Right atrium auricular region (tissue), 2 donors: ENCODE data around the gene DLGAP1. TPM values are rescaled to one million over a fixed set of nuclear protein-coding genes. Genes with fewer than 3 reads are reported as not detected.

Experiments
- DNase-seq: peaks from one replicate; pipeline ENCODE4 v3.0.0-alpha.2; 2019; ENCODE audit warnings: low spot score
- H3K27ac ChIP-seq, 2 donors: fragments of 200-600 bp; sonication (generic); 1 replicate in 1 of 2; 2 replicates in 1 of 2; pipeline ENCODE4 v1.5.1; 2016 to 2019
- H3K27me3 ChIP-seq, 2 donors: fragments of 200-600 bp; sonication (generic); one replicate each; pipeline versions ENCODE4 v1.5.1 to v1.6.0; 2017 to 2019
- H3K36me3 ChIP-seq: fragments of 200-600 bp; sonication (generic); one replicate; pipeline ENCODE4 v1.5.1; 2016
- H3K4me1 ChIP-seq, 2 donors: fragments of 200-600 bp; sonication (generic); one replicate each; pipeline versions ENCODE4 v1.5.1 to v1.6.0; 2017 to 2019
- H3K4me3 ChIP-seq, 2 donors: fragments of 200-600 bp; sonication (generic); 1 replicate in 1 of 2; 2 replicates in 1 of 2; pipeline ENCODE4 v1.5.1; 2017 to 2019; ENCODE audit warnings: mild to moderate bottlenecking in 1 of 2, moderate library complexity in 1 of 2
- H3K9me3 ChIP-seq, 2 donors: fragments of 200-600 bp; sonication (generic); one replicate each; pipeline ENCODE4 v1.5.1; 2019
- total RNA-seq, 2 donors: library from RNA; depleted of rRNA; stranded (reverse); fragments of >200 nt; gene quantifications; one replicate each; pipeline ENCODE4 v1.1.0, GENCODE V29; 2016
- TF ChIP-seq, protein P1 (sequence below), 2 donors: fragments of 200-600 bp; sonication (generic); IDR thresholded peaks; one replicate each; pipeline ENCODE4 v1.5.1; 2019; ENCODE audit warnings: antibody characterized with exemption in 2 of 2

DLGAP1 gene
- total RNA-seq, 2 donors from 2014 or later, result 0.56 to 1.1 TPM

DNA sequence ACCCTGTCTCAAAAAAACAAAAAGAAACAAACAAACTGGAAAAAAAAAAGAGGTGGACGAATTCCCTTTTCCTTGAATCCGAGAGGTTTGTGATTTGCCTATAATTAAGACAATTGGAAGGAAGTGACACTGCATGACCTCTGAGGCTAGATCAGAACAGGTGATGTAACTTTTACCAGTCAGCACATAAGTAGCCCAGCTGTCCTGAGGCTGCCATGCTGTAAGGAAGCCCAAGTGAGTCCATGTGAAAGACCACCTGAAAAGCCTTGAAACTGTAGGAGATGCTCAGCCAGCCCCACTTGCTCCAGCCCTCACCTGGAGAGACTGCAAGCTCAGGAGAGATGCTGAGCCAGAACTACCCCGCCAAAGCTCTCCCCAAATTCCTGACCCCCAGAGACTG is 838.4 kb downstream of the DLGAP1 start:
- TF ChIP-seq, protein P1, sequence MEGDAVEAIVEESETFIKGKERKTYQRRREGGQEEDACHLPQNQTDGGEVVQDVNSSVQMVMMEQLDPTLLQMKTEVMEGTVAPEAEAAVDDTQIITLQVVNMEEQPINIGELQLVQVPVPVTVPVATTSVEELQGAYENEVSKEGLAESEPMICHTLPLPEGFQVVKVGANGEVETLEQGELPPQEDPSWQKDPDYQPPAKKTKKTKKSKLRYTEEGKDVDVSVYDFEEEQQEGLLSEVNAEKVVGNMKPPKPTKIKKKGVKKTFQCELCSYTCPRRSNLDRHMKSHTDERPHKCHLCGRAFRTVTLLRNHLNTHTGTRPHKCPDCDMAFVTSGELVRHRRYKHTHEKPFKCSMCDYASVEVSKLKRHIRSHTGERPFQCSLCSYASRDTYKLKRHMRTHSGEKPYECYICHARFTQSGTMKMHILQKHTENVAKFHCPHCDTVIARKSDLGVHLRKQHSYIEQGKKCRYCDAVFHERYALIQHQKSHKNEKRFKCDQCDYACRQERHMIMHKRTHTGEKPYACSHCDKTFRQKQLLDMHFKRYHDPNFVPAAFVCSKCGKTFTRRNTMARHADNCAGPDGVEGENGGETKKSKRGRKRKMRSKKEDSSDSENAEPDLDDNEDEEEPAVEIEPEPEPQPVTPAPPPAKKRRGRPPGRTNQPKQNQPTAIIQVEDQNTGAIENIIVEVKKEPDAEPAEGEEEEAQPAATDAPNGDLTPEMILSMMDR (IDR thresholded peaks at IDR 0.05), result no peak
- Histone ChIP-seq H3K27me3 (no peaks in the 10 kb centered on the region), H3K4me1 (no peaks in the 10 kb centered on the region), H3K4me3 (no peak overlapping the region), H3K27ac (no peak overlapping the region), H3K36me3 (no peaks in the 10 kb centered on the region), H3K9me3 (no peaks in the 10 kb centered on the region)
- DNase-seq, result no peak

DNA sequence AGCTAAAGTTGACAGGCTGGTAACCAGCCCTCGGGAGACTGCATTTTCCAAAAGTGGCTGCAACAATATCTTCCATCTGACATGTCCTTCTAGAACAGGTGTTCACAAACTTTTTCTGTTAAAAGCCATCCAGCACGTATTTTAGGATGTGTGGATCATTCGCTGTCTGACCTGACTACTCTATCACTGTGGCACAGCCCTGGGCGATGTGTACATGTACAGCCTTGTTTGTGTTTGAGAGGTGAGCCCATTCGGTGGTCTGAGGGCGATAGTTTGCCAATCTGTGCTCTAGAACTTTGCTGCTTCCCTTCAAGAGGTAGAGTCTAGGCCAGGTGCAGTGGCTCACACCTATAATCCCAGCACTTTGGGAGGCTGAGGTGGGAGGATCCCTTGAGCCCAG is 839.0 kb downstream of the DLGAP1 start:
- Histone ChIP-seq H3K36me3 (no peaks in the 10 kb centered on the region), H3K4me1 (no peaks in the 10 kb centered on the region), H3K4me3 (no peak overlapping the region), H3K27me3 (no peaks in the 10 kb centered on the region), H3K9me3 (no peaks in the 10 kb centered on the region), H3K27ac (no peak overlapping the region)
- TF ChIP-seq, protein P1 (IDR thresholded peaks at IDR 0.05), result no peak
- no peak for DNase-seq

DNA sequence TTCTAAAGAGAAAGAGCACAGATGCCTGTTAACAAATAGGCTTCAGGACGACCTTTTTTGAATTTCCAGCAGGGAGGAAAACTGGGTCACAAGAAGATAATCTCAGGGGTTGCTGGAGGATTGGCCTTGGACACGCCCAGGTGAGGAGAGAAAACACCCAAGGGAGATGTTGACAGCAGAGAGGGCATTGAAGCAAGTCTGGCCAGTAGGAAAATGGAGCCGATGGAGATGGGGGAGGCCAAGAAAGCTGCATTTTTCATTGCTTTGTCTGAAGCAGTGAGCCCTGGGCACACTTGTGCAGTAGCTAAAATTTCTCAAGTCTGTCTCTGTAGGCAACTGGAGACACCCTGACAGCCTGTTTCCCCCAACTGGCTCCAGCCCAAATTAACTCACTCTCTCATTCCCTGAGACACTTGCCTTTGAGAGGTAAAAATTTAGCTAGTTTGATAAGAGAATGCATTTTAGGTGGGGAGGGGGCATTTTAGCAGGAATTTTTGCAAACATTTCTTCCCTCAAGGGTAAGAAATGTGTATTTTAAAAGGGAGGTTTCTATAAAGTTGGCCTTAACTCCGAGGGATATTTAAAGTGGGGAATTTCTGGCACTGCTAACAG is 839.6 kb downstream of the DLGAP1 start:
- TF ChIP-seq, protein P1 (IDR thresholded peaks at IDR 0.05), result no peak
- Histone ChIP-seq H3K9me3 (no peaks in the 10 kb centered on the region), H3K4me3 (no peak overlapping the region), H3K36me3 (no peaks in the 10 kb centered on the region), H3K27ac (no peak overlapping the region), H3K4me1 (no peaks in the 10 kb centered on the region), H3K27me3 (no peaks in the 10 kb centered on the region)
- no peak for DNase-seq

DNA sequence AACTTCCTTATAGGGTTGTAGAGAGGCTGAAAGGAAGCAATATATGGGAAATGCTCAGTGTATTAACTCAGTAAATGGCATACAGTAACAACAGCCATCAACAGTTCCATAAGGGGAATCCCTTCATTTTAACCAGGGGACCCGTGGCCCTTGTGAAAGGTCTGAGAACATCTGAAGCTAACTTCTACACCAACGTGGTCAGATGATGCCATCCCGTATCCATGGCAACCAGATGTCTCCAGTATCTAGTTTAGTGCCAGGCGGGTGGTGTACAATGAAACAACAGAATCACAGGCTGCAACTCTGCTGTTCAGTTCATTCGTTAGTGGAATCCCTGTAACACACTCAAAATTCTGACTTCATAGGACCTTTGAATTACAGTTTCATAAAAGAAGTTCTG is 842.8 kb downstream of the DLGAP1 start:
- no peaks in the 10 kb centered on the region for H3K4me1 ChIP-seq
- no peak overlapping the region for H3K27ac ChIP-seq
- H3K9me3 ChIP-seq, result no peaks in the 10 kb centered on the region
- no peaks in the 10 kb centered on the region for H3K36me3 ChIP-seq
- H3K4me3 ChIP-seq, result no peak overlapping the region
- no peak for DNase-seq
- TF ChIP-seq, protein P1 (IDR thresholded peaks at IDR 0.05), result no peak
- no peaks in the 10 kb centered on the region for H3K27me3 ChIP-seq

DNA sequence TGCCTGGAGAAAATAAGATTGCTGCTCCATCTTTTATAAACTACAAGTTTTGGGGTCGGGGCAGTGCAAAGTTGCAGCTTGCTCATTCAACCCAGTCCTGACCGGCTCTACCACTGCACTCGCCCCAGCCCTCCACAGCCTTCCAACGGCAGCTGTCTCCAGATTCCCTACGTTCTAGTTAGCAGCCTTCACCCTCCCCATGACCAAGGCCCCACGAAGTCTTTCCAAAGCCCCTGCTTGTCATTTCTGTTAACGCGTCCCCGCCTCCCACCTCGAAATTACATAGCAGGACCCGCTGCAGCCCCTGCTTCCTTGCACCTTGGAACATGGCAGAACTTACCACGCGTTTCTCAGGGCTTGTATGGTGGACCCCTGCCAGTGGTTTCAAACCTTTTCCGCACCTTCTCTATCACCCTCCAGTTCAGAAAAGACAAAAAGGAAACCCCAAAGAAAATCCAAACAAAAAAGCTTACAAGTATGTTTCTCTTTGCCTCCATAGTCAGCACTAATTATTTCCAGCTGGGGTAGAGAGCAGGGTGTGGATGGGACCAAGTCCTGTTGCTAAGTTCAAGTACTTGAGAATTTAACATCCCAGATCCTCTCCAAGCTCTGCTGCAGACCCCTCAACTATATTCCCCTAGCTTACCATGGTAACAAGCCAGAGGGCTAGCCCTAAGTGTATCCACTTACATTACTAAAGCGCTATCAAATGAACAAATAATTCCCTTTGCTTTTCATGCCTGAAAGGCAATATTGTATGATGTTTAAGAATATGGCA is 843.6 kb downstream of the DLGAP1 start:
- Histone ChIP-seq H3K4me3 (no peak overlapping the region), H3K4me1 (peaks cover 0 to 7% of the 10 kb centered on the region in 2 donors), H3K9me3 (no peaks in the 10 kb centered on the region), H3K27ac (no peak overlapping the region), H3K27me3 (no peaks in the 10 kb centered on the region), H3K36me3 (no peaks in the 10 kb centered on the region)
- TF ChIP-seq, protein P1 (IDR thresholded peaks at IDR 0.05), result no peak
- DNase-seq, result no peak
